ENCODE measurements around the gene IMMP2L. TPM values are rescaled to one million over a fixed set of nuclear protein-coding genes. Genes with fewer than 3 reads are reported as not detected.

IMMP2L gene
- total RNA-seq (2021; fragmentation: NEBNext Ultra II Directional; extraction: Animal tissue kit (Norgen Biotek cat#: 25700)): 10.1 TPM in 2 replicates
- polyA plus RNA-seq (2011; rRNA removed): 1.7 and 2.3 TPM in 2 replicates
- 2.9 TPM for polyA plus RNA-seq (2011; cell fraction: cytosol; rRNA removed)
- 4.4 TPM for polyA plus RNA-seq (2011; cell fraction: nucleus; rRNA removed)
- 4.5 to 7.7 TPM (median 5.4 TPM) in 4 replicates for polyA plus RNA-seq (2012, experiment 1 of 2)
- 3.0 TPM for polyA plus RNA-seq (2012, experiment 2 of 2)
- 8.9 TPM for polyA plus RNA-seq (2013, experiment 1 of 2)
- polyA plus RNA-seq (2013, experiment 2 of 2): 10.2 TPM
- 7.0 and 10.3 TPM in 2 replicates for polyA minus RNA-seq (2011; rRNA and poly(A)+ RNA removed)
- polyA minus RNA-seq (2011; cell fraction: cytosol; rRNA and poly(A)+ RNA removed): 4.0 TPM
- polyA minus RNA-seq (2011; cell fraction: nucleus; rRNA and poly(A)+ RNA removed): 40.8 TPM
- long read RNA-seq, experiment 1, partial matches to known transcripts: 3 of 4 reads
- long read RNA-seq, experiment 1, other reads (novel, unspliced or antisense): 1 of 4 reads
- long read RNA-seq, experiment 2, partial matches to known transcripts: 0 of 1 reads
- long read RNA-seq, experiment 2, other reads (novel, unspliced or antisense): 1 of 1 reads

DNA sequence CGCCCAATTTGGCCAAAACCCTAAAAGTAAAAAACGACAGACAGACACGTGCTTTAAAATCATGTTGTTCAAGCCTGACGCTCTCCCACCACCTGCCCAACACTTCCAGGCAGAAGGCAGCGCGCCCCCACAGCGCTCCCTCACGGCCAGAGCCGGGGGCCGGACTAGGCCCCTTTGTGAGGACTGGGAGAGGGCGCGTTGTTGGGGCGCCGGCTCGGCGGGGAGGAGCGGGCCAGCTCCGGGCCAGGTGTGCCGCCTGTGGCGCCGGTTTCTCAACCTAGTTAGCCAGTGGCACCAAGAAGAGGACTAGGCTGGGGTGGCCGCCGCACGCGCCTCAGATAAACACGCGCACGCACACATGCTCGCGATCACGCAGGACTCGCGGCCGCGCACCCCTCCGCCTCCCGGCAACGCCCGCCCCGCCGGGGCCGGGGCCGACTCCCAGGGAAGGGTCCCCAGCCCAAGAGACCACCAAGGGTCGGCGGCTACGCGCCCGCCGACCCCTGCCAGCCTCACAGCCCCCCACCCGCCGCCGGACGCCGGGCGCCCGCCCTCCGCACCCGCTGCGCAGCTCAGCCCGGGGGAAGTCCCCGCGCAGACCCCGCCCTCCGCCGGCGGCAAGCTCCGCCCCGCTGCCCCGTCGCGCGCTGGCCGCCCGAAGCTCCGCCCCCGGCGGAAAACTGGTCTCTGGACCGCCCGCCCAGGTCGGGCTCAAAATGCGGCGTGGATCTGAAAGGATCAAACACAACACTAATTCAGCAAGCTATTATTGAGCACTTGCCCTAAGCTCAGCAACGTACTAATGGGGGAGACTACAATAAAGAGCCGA is at the start of gene IMMP2L:
IMMP2L (minus strand) TSS at position 589 of the 829 bp plus-strand sequence.
- Histone ChIP-seq H3K9ac (replicated peaks in 1 of 4; ENCODE audit: extremely low read depth in 1 of 4, low read depth in 3 of 4, low read length in 3 of 4) (peak within 1 kb of the TSS; percentile 81 to 93 (median 86)), H3K27me3 (replicated peaks in 1 of 4; ENCODE audit: control insufficient read depth in 3 of 4, extremely low read depth in 1 of 4, insufficient read depth in 3 of 4, low read length in 3 of 4) (peaks cover 0 to 1% (median 0%) of the 10 kb centered on the region in 4 experiments; a peak in 1 of 7 replicates), H3K79me2 (ENCODE audit: control insufficient read depth in 1 of 2, insufficient read depth in 2 of 2, low read length in 2 of 2) (0 out of 4 replicates have a peak, but pooled peaks cover 0 to 5% of the 10 kb centered on the region in 2 experiments), H3K4me2 (ENCODE audit: insufficient read depth in 1 of 2, low read depth in 2 of 2, low read length in 2 of 2) (peak within 1 kb of the TSS; percentile 66 to 95), H3K79me1 (ENCODE audit: low read depth, low read length) (no peaks in the 10 kb centered on the region), H3K36me3 (ENCODE audit: control insufficient read depth in 2 of 4, insufficient read depth in 4 of 4, low read length in 3 of 4) (peaks cover 0 to 9% (median under 1%) of the 10 kb centered on the region in 4 experiments; a peak in 2 of 8 replicates), H2AFZ (ENCODE audit: low read length) (peak within 1 kb of the TSS; percentile 99), H4K91ac (replicated peaks; ENCODE audit: insufficient read length, low read length) (peak within 1 kb of the TSS; percentile 96), H3K56ac (replicated peaks; ENCODE audit: insufficient read length, low read depth, low read length) (peak within 1 kb of the TSS; percentile 63), H3K14ac (ENCODE audit: insufficient read length) (no peak within 1 kb of the TSS), H4K20me1 (replicated peaks in 1 of 2; ENCODE audit: control insufficient read depth in 1 of 2, insufficient read depth in 2 of 2, low read length in 2 of 2) (no peaks in the 10 kb centered on the region), H4K5ac (ENCODE audit: insufficient read length, low read depth, low read length) (peak within 1 kb of the TSS; percentile 87), H3K4me1 (replicated peaks in 1 of 4; ENCODE audit: control insufficient read depth in 3 of 4, insufficient read depth in 4 of 4, low read length in 3 of 4) (peaks cover 0 to 13% (median 5%) of the 10 kb centered on the region in 4 experiments; a peak in 4 of 7 replicates), H3K23me2 (ENCODE audit: low read depth, low read length) (peaks cover 4% of the 10 kb centered on the region), H3K9me3 (ENCODE audit: insufficient read depth in 2 of 2, low read depth in 1 of 2, low read length in 1 of 2) (no peaks in the 10 kb centered on the region), H2BK15ac (ENCODE audit: low read length) (no peak within 1 kb of the TSS), H2BK12ac (ENCODE audit: low read depth, low read length) (peak within 1 kb of the TSS; percentile 86), H4K8ac (ENCODE audit: extremely low read depth, insufficient read depth, low read length) (peak within 1 kb of the TSS; percentile 92), H3K18ac (ENCODE audit: extremely low read depth, low read length) (peak within 1 kb of the TSS; percentile 97), H3K4me3 (ENCODE audit: extremely low read depth in 1 of 4, insufficient read depth in 2 of 4, low read depth in 3 of 4, low read length in 4 of 4) (peak within 1 kb of the TSS; percentile 59 to 78 (median 70)), H3K4ac (replicated peaks; ENCODE audit: insufficient read length, low read depth, low read length) (no peak within 1 kb of the TSS), H2BK20ac (ENCODE audit: low read length) (no peak within 1 kb of the TSS), H2BK120ac (replicated peaks; ENCODE audit: low read depth, low read length) (peak within 1 kb of the TSS; percentile 9), H3K23ac (ENCODE audit: insufficient read length) (no peak within 1 kb of the TSS), H2BK5ac (ENCODE audit: low read depth, low read length) (peak within 1 kb of the TSS; percentile 89), H2AK5ac (ENCODE audit: low read depth, low read length) (peak within 1 kb of the TSS; percentile 97), H3K27ac (ENCODE audit: low read depth, low read length) (peak within 1 kb of the TSS; percentile 91)
- ChIA-PET POLR2A (ENCODE audit: partially characterized antibody) (interaction anchor here (0.8 to 2.2 kb wide), 13 partner anchors 8 to 888 kb away, joined by 3 to 7 read pairs (median 3); partner anchors contain the start of gene IFRD1), CTCF (ENCODE audit: partially characterized antibody) (interaction anchor here (0.5 to 1.2 kb wide), 4 partner anchors 24 to 469 kb away, joined by 3 read pairs; no protein-coding TSS in a partner anchor)
- WGBS, 2 experiments (ENCODE audit: extremely low coverage in 1 of 2, insufficient coverage in 1 of 2, insufficient read length in 1 of 2, insufficient replicate concordance in 2 of 2, low coverage in 1 of 2, low lambda C conversion rate in 2 of 2, missing lambda C conversion rate in 1 of 2): 2% methylated on average over 42 of the region's 84 CpGs; no CpG with 5 or more reads in 1 of the 2 experiments
- peak; percentile 62 to 96 for DNase-seq (ENCODE audit: low read depth in 1 of 2, low spot score in 2 of 2)
- no peak for FAIRE-seq
- TF ChIP-seq POLR2AphosphoS5 (IDR thresholded peaks at IDR 0.05; ENCODE audit: low read depth, low read length): peak; percentile 67; the same call in 1 of the 2 replicates
- TF ChIP-seq KDM4A (IDR thresholded peaks at IDR 0.05; ENCODE audit: low read depth, low read length, severe bottlenecking): peak; percentile 78
- 0 out of 2 replicates have a peak, but pooled peaks have one; percentile 20 for TF ChIP-seq CREB1 (IDR thresholded peaks at IDR 0.05)
- no peak; the same call in 1 of the 2 replicates for TF ChIP-seq TBP (IDR thresholded peaks at IDR 0.05; ENCODE audit: low read depth, low read length)
- peak; percentile 87 for TF ChIP-seq ASH2L (IDR thresholded peaks at IDR 0.05; ENCODE audit: low read length)
- TF ChIP-seq TAF1 (IDR thresholded peaks at IDR 0.05; ENCODE audit: low read depth, low read length): peak; percentile 74
- no peak for TF ChIP-seq BRCA1 (IDR thresholded peaks at IDR 0.05; ENCODE audit: low read depth, low read length)
- peak; percentile 91 for TF ChIP-seq SP1 (IDR thresholded peaks at IDR 0.05; ENCODE audit: low read depth, low read length)
- TF ChIP-seq HDAC2 (IDR thresholded peaks at IDR 0.05; ENCODE audit: borderline replicate concordance in 1 of 2, low read depth in 2 of 2, low read length in 2 of 2): 0 out of 4 replicates have a peak, but pooled peaks of 1 of the 2 experiments have one; percentile 19

Measured in H1 (cell line).